Kidney (tissue), 22 donors: ENCODE data around the gene KIF6. TPM values are rescaled to one million over a fixed set of nuclear protein-coding genes. Genes with fewer than 3 reads are reported as not detected.

Source experiments
- DNase-seq, 5 donors: peaks; one replicate each; pipeline ENCODE4 v3.0.0-alpha.2; 2013 to 2020
- FAIRE-seq: peaks from 2 replicates; lab custom pipeline; 2012; peaks lifted over from hg19 to GRCh38; lab: Jason Lieb, UNC
- H3K27ac ChIP-seq, 2 donors: one replicate each; pipeline ENCODE4 v1.7.0; 2013; ENCODE audit warnings: low read depth in 2 of 2, low read length in 2 of 2, inconsistent platforms in 1 of 2
- H3K27me3 ChIP-seq: one replicate; pipeline ENCODE4 v1.7.1; 2013; ENCODE audit warnings: low read length, inconsistent platforms; ENCODE audit not compliant: control insufficient read depth, insufficient read depth
- H3K36me3 ChIP-seq, 3 donors: one replicate each; pipeline versions ENCODE4 v1.7.0 to v1.7.1; 2013; ENCODE audit warnings: low read length in 3 of 3, control low read depth in 1 of 3, inconsistent platforms in 1 of 3; ENCODE audit not compliant: insufficient read depth in 3 of 3, control insufficient read depth in 2 of 3
- H3K4me1 ChIP-seq, 3 donors: one replicate each; pipeline versions ENCODE4 v1.7.0 to v1.7.1; 2013; ENCODE audit warnings: low read length in 3 of 3, inconsistent platforms in 1 of 3, low read depth in 1 of 3; ENCODE audit not compliant: control insufficient read depth in 2 of 3, insufficient read depth in 2 of 3
- H3K4me3 ChIP-seq, 3 donors: one replicate each; pipeline versions ENCODE4 v1.7.0 to v1.8.1; 2013; ENCODE audit warnings: low read length in 3 of 3, control low read depth in 1 of 3, inconsistent platforms in 1 of 3
- H3K9ac ChIP-seq, 3 donors: one replicate each; pipeline versions ENCODE4 v1.7.0 to v1.7.1; 2013; ENCODE audit warnings: low read length in 3 of 3, control low read depth in 1 of 3, inconsistent platforms in 1 of 3
- H3K9me3 ChIP-seq, 3 donors: one replicate each; pipeline versions ENCODE4 v1.7.0 to v1.7.1; 2013; ENCODE audit warnings: low read length in 3 of 3, control low read depth in 1 of 3, inconsistent platforms in 1 of 3; ENCODE audit not compliant: control insufficient read depth in 2 of 3, insufficient read depth in 1 of 3
- intact Hi-C: fragments of 100-400 bp; cut with DNase I; formaldehyde crosslinking; loops from one replicate; pipeline ENCODE4 v1.11.1; 2022
- long read RNA-seq, 10 donors: library from polyadenylated mRNA in 1 of 10; unstranded in 1 of 10; transcript quantifications; one replicate each; pipeline ENCODE4 v2.0.0 and lab custom pipeline, GENCODE V29; 2021 to 2026
- polyA plus RNA-seq: library from polyadenylated mRNA; stranded (reverse); fragments of 350-450 nt; fragmentation: Illumina TruSeq; extraction: RNeasy Lipid Tissue Mini Kit (QIAGEN cat#74804); gene quantifications from one replicate; pipeline ENCODE4 v1.2.3, GENCODE V29; 2014; ENCODE audit warnings: low read depth, low replicate concordance; ENCODE audit not compliant: insufficient read depth
- total RNA-seq: library from RNA; stranded (reverse); fragmentation: NEBNext Ultra II Directional; extraction: Animal tissue kit (Norgen Biotek cat#: 25700); gene quantifications from one replicate; pipeline ENCODE4 v1.2.1, GENCODE V29; 2021
- TF ChIP-seq, protein P1 (sequence below): IDR thresholded peaks from 3 replicates; pipeline ENCODE4 v1.5.1; 2012; ENCODE audit warnings: mild to moderate bottlenecking, moderate library complexity, borderline replicate concordance; ENCODE audit not compliant: insufficient read depth; ENCODE audit errors: extremely low read depth
- donor health status: control.
- donor health status: control.
- donor health status: control.
- donor health status: control.
- donor health status: control.
- donor health status: DM: yes; HTN: yes; CAD: no.
- donor health status: Normal renal cell carcinoma (clear cell type).

The KIF6 gene, protein sequence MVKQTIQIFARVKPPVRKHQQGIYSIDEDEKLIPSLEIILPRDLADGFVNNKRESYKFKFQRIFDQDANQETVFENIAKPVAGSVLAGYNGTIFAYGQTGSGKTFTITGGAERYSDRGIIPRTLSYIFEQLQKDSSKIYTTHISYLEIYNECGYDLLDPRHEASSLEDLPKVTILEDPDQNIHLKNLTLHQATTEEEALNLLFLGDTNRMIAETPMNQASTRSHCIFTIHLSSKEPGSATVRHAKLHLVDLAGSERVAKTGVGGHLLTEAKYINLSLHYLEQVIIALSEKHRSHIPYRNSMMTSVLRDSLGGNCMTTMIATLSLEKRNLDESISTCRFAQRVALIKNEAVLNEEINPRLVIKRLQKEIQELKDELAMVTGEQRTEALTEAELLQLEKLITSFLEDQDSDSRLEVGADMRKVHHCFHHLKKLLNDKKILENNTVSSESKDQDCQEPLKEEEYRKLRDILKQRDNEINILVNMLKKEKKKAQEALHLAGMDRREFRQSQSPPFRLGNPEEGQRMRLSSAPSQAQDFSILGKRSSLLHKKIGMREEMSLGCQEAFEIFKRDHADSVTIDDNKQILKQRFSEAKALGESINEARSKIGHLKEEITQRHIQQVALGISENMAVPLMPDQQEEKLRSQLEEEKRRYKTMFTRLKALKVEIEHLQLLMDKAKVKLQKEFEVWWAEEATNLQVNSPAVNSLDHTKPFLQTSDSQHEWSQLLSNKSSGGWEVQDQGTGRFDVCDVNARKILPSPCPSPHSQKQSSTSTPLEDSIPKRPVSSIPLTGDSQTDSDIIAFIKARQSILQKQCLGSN
- 2.9 TPM for total RNA-seq
- 1.7 TPM for polyA plus RNA-seq
- long read RNA-seq, donor 1: 0 reads
- long read RNA-seq, donor 2: 0 reads
- long read RNA-seq, donor 3: 0 reads
- long read RNA-seq, donor 4: 0 reads
- long read RNA-seq, donor 5: 0 reads
- long read RNA-seq, donor 6: 0 reads
- long read RNA-seq, donor 7, partial matches to known transcripts: 0 of 1 reads
- long read RNA-seq, donor 7, other reads (novel, unspliced or antisense): 1 of 1 reads
- long read RNA-seq, donor 8: 0 reads
- long read RNA-seq, donor 9: 0 reads
- long read RNA-seq, donor 10: 0 reads

DNA sequence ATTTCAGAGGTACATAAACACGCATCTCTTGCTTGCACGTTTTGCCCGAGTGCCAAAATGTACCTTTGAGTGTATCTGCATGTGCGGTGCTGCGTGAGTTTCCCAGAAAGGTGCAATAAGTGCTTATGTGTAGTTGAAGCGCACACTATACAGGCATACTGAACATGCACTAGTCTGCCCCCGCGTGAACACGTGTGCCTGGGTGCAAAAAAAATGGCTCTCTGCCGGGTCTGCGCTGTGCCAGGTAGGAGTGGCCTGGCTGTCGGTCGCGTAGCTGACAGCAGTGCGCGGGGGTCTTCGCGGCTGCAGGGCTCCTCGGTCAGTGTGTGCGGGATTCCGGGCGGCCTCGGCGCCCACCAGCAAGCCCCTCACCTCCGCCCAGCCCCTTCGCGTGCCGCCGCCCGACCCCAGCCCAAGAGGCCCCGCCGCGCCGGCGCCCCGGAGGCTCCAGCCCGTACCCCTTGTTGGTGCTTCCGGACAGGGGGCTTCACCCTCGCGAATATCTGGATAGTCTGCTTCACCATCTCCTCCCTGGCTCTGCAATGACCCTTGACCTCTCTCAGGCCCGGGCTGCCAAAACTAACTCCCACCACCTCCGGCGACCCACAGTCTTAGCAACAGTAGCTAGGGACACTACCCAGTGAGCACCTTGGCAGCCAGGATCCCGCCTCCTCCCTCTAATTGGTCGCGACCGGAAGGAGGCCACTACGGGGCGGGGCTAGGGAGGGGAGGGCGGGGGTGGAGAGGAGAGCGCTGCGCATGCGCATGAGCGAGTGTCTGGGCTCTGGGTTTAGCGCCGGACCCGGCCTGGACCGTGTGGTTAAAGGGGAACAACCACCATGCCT, at the start of gene KIF6:
Gene KIF6, minus strand, starts transcription at position 622 of the 845 bp plus-strand sequence. Its CDS starts 98 bp downstream, at position 524.
- Histone ChIP-seq H3K27ac (peak within 1 kb of the TSS; percentile 9 to 34), H3K4me3 (peak within 1 kb of the TSS; percentile 72 to 87 (median 76)), H3K9me3 (no peaks in the 10 kb centered on the region), H3K27me3 (no peaks in the 10 kb centered on the region), H3K36me3 (no peaks in the 10 kb centered on the region), H3K4me1 (peaks cover 0 to 2% (median 0%) of the 10 kb centered on the region in 3 donors), H3K9ac (peak within 1 kb of the TSS; percentile 25 to 76 (median 34))
- TF ChIP-seq, protein P1, sequence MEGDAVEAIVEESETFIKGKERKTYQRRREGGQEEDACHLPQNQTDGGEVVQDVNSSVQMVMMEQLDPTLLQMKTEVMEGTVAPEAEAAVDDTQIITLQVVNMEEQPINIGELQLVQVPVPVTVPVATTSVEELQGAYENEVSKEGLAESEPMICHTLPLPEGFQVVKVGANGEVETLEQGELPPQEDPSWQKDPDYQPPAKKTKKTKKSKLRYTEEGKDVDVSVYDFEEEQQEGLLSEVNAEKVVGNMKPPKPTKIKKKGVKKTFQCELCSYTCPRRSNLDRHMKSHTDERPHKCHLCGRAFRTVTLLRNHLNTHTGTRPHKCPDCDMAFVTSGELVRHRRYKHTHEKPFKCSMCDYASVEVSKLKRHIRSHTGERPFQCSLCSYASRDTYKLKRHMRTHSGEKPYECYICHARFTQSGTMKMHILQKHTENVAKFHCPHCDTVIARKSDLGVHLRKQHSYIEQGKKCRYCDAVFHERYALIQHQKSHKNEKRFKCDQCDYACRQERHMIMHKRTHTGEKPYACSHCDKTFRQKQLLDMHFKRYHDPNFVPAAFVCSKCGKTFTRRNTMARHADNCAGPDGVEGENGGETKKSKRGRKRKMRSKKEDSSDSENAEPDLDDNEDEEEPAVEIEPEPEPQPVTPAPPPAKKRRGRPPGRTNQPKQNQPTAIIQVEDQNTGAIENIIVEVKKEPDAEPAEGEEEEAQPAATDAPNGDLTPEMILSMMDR: no peak
- FAIRE-seq (no peak), DNase-seq (peak; percentile 96 to 98 (median 97))
- intact Hi-C loops: no loop called here

DNA sequence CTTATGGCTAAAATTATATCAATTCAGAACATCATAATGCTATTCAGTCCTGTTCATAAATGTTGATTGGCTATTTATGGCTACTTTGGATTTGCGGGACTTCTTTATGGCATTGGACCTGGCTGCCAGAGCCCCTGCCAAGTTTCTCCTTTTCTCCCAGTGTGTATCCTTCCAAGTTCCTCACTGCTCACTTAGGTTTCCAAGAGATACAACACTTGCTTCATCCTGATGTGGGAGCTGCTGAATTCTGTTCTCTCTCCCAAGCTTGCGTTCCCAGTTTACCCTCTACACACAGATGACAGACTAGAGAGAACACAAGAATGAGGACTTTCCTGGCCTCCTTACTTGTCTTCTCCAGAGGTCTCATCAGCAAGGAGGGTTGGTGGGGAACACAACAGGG, 48.6 kb upstream of the KIF6 start:
- FAIRE-seq: no peak
- H3K9ac ChIP-seq: no peak overlapping the region
- no peaks in the 10 kb centered on the region for H3K27me3 ChIP-seq
- DNase-seq: no peak
- TF ChIP-seq, protein P1: no peak
- H3K36me3 ChIP-seq: no peaks in the 10 kb centered on the region
- intact Hi-C loops: no loop called here
- no peak overlapping the region for H3K4me3 ChIP-seq
- no peak overlapping the region for H3K27ac ChIP-seq
- H3K4me1 ChIP-seq: no peaks in the 10 kb centered on the region
- H3K9me3 ChIP-seq: no peaks in the 10 kb centered on the region

DNA sequence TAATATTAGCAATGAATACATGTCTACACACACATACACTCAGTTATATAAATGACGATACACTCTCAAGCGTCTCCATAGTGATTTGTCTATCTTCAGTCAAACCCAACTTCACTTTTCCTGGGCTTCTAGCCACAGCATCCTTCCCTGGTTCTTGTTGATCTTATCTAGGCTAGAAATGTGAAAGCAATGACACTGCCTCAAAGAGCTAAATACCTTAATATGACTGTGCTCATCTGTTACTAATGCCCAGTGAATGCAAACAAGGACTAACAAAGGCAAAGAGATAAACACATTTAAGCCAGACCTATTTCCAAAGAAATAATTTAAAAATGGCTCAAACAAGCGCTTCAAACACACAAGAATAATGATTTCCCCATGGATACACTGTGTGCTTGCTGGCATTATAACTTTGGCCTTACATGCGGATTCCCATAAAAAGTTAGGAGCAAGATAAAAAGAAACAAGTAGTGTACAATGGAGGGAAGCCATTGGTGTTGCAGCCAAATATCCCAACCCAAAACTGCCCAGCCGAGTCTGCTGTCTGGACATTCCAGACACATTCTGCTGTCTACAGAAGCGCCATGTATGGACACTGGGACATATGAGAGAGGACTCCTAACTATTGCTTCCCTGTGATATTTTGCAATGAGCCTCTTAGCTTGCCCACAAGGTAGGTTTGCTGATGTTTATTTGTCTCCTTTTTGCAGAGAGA, 47.5 kb upstream of the KIF6 start:
- Histone ChIP-seq H3K4me3 (no peak overlapping the region), H3K36me3 (no peaks in the 10 kb centered on the region), H3K4me1 (no peaks in the 10 kb centered on the region), H3K9ac (no peak overlapping the region), H3K27me3 (no peaks in the 10 kb centered on the region), H3K27ac (no peak overlapping the region), H3K9me3 (no peaks in the 10 kb centered on the region)
- TF ChIP-seq, protein P1: no peak
- no peak for FAIRE-seq
- DNase-seq: no peak
- intact Hi-C loops: no loop called here
